CD8-positive, alpha-beta memory T cell (primary cell): Measurements from ENCODE around the gene SREK1IP1. TPM values are rescaled to one million over a fixed set of nuclear protein-coding genes. Genes with fewer than 3 reads are reported as not detected.
"Not testable (repeated sequence)": the region's sequence is repeated elsewhere in the genome, so short reads cannot be mapped to it uniquely, and the experiment has no call there.

Source experiments
- CTCF ChIA-PET: fragments of 350-600 bp; sonication (Branson Sonifier 250); formaldehyde crosslinking; loops from one replicate; lab custom pipeline; 2021; ENCODE audit warnings: antibody characterized with exemption; lab: Charles Lee
- POLR2A ChIA-PET: fragments of 350-600 bp; sonication (Branson Sonifier 250); formaldehyde crosslinking; loops from one replicate; lab custom pipeline; 2021; ENCODE audit warnings: antibody characterized with exemption; lab: Charles Lee
- DNase-seq, 5 donors: peaks; one replicate each; pipeline versions ENCODE4 v3.0.0 to v3.0.0-alpha.2; 2020 to 2022; ENCODE audit warnings: mixed read lengths in 1 of 5
- H3K27ac ChIP-seq: one replicate; pipeline ENCODE4 v1.7.0; 2013; ENCODE audit warnings: low read depth, mild to moderate bottlenecking, low read length, moderate library complexity
- H3K27me3 ChIP-seq: 2 replicates; pipeline ENCODE4 v1.7.0; 2013; ENCODE audit warnings: low read length, mild to moderate bottlenecking; ENCODE audit not compliant: insufficient read depth, poor library complexity, severe bottlenecking
- H3K36me3 ChIP-seq: 2 replicates; pipeline ENCODE4 v1.7.0; 2013; ENCODE audit warnings: mild to moderate bottlenecking, low read length, moderate library complexity; ENCODE audit not compliant: insufficient read depth
- H3K4me1 ChIP-seq: 2 replicates; pipeline ENCODE4 v1.7.0; 2013; ENCODE audit warnings: mild to moderate bottlenecking, low read length, moderate library complexity; ENCODE audit not compliant: insufficient read depth
- H3K4me3 ChIP-seq: 2 replicates; pipeline ENCODE4 v1.7.0; 2013; ENCODE audit warnings: mild to moderate bottlenecking, low read length
- H3K9me3 ChIP-seq: 2 replicates; pipeline ENCODE4 v1.7.0; 2013; ENCODE audit warnings: mild to moderate bottlenecking, low read length
- H3K27ac Mint-ChIP-seq, 8 donors: one replicate each; pipeline ENCODE4 v1.8.0; 2020 to 2021; ENCODE audit warnings: mixed read lengths in 8 of 8, mild to moderate bottlenecking in 6 of 8, inconsistent platforms in 3 of 8, moderate library complexity in 3 of 8
- H3K27me3 Mint-ChIP-seq, 2 donors: one replicate each; pipeline ENCODE4 v1.8.0; 2020 to 2021; ENCODE audit warnings: mixed read lengths in 2 of 2, mild to moderate bottlenecking in 1 of 2, moderate library complexity in 1 of 2
- H3K36me3 Mint-ChIP-seq, 3 donors: one replicate each; pipeline ENCODE4 v1.8.0; 2020 to 2021; ENCODE audit warnings: mixed read lengths in 3 of 3, inconsistent platforms in 1 of 3, mild to moderate bottlenecking in 1 of 3
- H3K4me1 Mint-ChIP-seq, 3 donors: one replicate each; pipeline ENCODE4 v1.8.0; 2020 to 2021; ENCODE audit warnings: mixed read lengths in 3 of 3, inconsistent platforms in 1 of 3, mild to moderate bottlenecking in 1 of 3
- H3K4me3 Mint-ChIP-seq, 7 donors: one replicate each; pipeline ENCODE4 v1.8.0; 2020 to 2021; ENCODE audit warnings: mixed read lengths in 7 of 7, mild to moderate bottlenecking in 6 of 7, moderate library complexity in 4 of 7, inconsistent platforms in 2 of 7
- H3K9me3 Mint-ChIP-seq, 5 donors: one replicate each; pipeline ENCODE4 v1.8.0; 2020 to 2022; ENCODE audit warnings: mixed read lengths in 5 of 5, mild to moderate bottlenecking in 3 of 5, moderate library complexity in 2 of 5, inconsistent platforms in 1 of 5
- polyA plus RNA-seq: library from polyadenylated mRNA; unstranded; fragments of 300-500 nt; fragmentation: Illumina TruSeq; gene quantifications from one replicate; pipeline ENCODE4 v1.2.3, GENCODE V29; 2021
- total RNA-seq, 2 experiments: library from RNA; stranded (reverse); gene quantifications; one replicate each; pipeline ENCODE4 v1.2.3, GENCODE V29; 2021

The SREK1IP1 gene
- total and polyA plus RNA-seq, 3 experiments from 2014 or later, result 27.3 to 28.2 (median 27.7) TPM

GRCh38 chr5:64742411-64742810, 26.1 kb downstream of the SREK1IP1 start:
- Mint-ChIP-seq H3K9me3 (no peaks in the 10 kb centered on the region), H3K36me3 (peaks cover 5 to 42% (median 15%) of the 10 kb centered on the region in 3 donors), H3K4me3 (no peak overlapping the region), H3K27ac (no peak overlapping the region), H3K27me3 (no peaks in the 10 kb centered on the region), H3K4me1 (peaks cover 9 to 23% (median 14%) of the 10 kb centered on the region in 3 donors)
- Histone ChIP-seq H3K4me1 (no peaks in the 10 kb centered on the region), H3K27ac (no peak overlapping the region), H3K4me3 (no peak overlapping the region), H3K27me3 (no peaks in the 10 kb centered on the region), H3K36me3 (no peaks in the 10 kb centered on the region), H3K9me3 (no peaks in the 10 kb centered on the region)
- CTCF ChIA-PET, result no interaction called here
- DNase-seq, result no peak
- POLR2A ChIA-PET, result no interaction called here

GRCh38 chr5:64727150-64727549, 41.3 kb downstream of the SREK1IP1 start:
- H3K36me3 Mint-ChIP-seq, result peaks cover 9 to 61% (median 24%) of the 10 kb centered on the region in 3 donors
- POLR2A ChIA-PET, result no interaction called here
- H3K4me1 Mint-ChIP-seq, result peaks cover 0 to 20% (median 6%) of the 10 kb centered on the region in 3 donors
- DNase-seq, result no peak
- no peak overlapping the region for H3K27ac Mint-ChIP-seq
- H3K9me3 ChIP-seq, result no peaks in the 10 kb centered on the region
- no peaks in the 10 kb centered on the region for H3K27me3 Mint-ChIP-seq
- no peaks in the 10 kb centered on the region for H3K27me3 ChIP-seq
- peaks cover 10% of the 10 kb centered on the region for H3K36me3 ChIP-seq
- H3K4me3 ChIP-seq, result no peak overlapping the region
- CTCF ChIA-PET, result no interaction called here
- H3K9me3 Mint-ChIP-seq, result no peaks in the 10 kb centered on the region
- H3K4me3 Mint-ChIP-seq, result no peak overlapping the region
- H3K27ac ChIP-seq, result no peak overlapping the region
- H3K4me1 ChIP-seq, result no peaks in the 10 kb centered on the region

- no peaks in the 10 kb centered on the region for H3K27me3 Mint-ChIP-seq
- ChIA-PET POLR2A (no interaction called here), CTCF (no interaction called here)
- H3K4me3 Mint-ChIP-seq, result no peak overlapping the region
- Histone ChIP-seq H3K9me3 (no peaks in the 10 kb centered on the region), H3K27me3 (no peaks in the 10 kb centered on the region), H3K4me3 (no peak overlapping the region), H3K4me1 (no peaks in the 10 kb centered on the region), H3K36me3 (peaks cover 9% of the 10 kb centered on the region), H3K27ac (no peak overlapping the region)
- H3K9me3 Mint-ChIP-seq, result no peaks in the 10 kb centered on the region
- peaks cover 4 to 40% (median 16%) of the 10 kb centered on the region in 3 donors for H3K36me3 Mint-ChIP-seq
- H3K4me1 Mint-ChIP-seq, result no peaks in the 10 kb centered on the region
- DNase-seq, result no peak
- H3K27ac Mint-ChIP-seq, result no peak overlapping the region
These were observed 45.9 kb downstream of the SREK1IP1 start for GRCh38 chr5:64722588-64722987.

GRCh38 chr5:64714495-64714894, 54.0 kb downstream of the SREK1IP1 start:
- H3K27me3 Mint-ChIP-seq, CTCF ChIA-PET, DNase-seq, H3K9me3 Mint-ChIP-seq, H3K4me3 ChIP-seq, POLR2A ChIA-PET, H3K36me3 ChIP-seq, H3K27ac Mint-ChIP-seq, H3K27ac ChIP-seq, H3K9me3 ChIP-seq, H3K4me1 ChIP-seq, H3K4me3 Mint-ChIP-seq, H3K36me3 Mint-ChIP-seq, H3K27me3 ChIP-seq, H3K4me1 Mint-ChIP-seq: not testable (repeated sequence)

- Mint-ChIP-seq H3K27me3 (peaks cover 7 to 29% of the 10 kb centered on the region in 2 donors), H3K27ac (no peak overlapping the region), H3K9me3 (peaks cover 0 to 3% (median 0%) of the 10 kb centered on the region in 5 donors), H3K36me3 (no peaks in the 10 kb centered on the region), H3K4me1 (no peaks in the 10 kb centered on the region), H3K4me3 (no peak overlapping the region)
- Histone ChIP-seq H3K27ac (no peak overlapping the region), H3K36me3 (no peaks in the 10 kb centered on the region), H3K4me3 (no peak overlapping the region), H3K27me3 (no peaks in the 10 kb centered on the region), H3K9me3 (no peaks in the 10 kb centered on the region), H3K4me1 (no peaks in the 10 kb centered on the region)
- ChIA-PET CTCF (no interaction called here), POLR2A (no interaction called here)
- DNase-seq, result no peak
These were observed 61.3 kb downstream of the SREK1IP1 start for GRCh38 chr5:64707191-64707590.

GRCh38 chr5:64706074-64706473, 62.4 kb downstream of the SREK1IP1 start:
- H3K4me3 Mint-ChIP-seq, H3K4me3 ChIP-seq, H3K27ac Mint-ChIP-seq, H3K27ac ChIP-seq, H3K4me1 Mint-ChIP-seq, H3K36me3 ChIP-seq, H3K4me1 ChIP-seq, POLR2A ChIA-PET, CTCF ChIA-PET, H3K9me3 Mint-ChIP-seq, DNase-seq, H3K36me3 Mint-ChIP-seq, H3K9me3 ChIP-seq, H3K27me3 ChIP-seq: not testable (repeated sequence)
- H3K27me3 Mint-ChIP-seq, result peaks cover 7 to 33% of the 10 kb centered on the region in 2 donors

- CTCF ChIA-PET, result no interaction called here
- Mint-ChIP-seq H3K4me1 (no peaks in the 10 kb centered on the region), H3K27me3 (peaks cover 12 to 36% of the 10 kb centered on the region in 2 donors), H3K36me3 (peaks cover 0 to 3% (median 0%) of the 10 kb centered on the region in 3 donors), H3K9me3 (peaks cover 7 to 17% (median 11%) of the 10 kb centered on the region in 5 donors), H3K4me3 (no peak overlapping the region), H3K27ac (no peak overlapping the region)
- no peaks in the 10 kb centered on the region for H3K36me3 ChIP-seq
- no peaks in the 10 kb centered on the region for H3K4me1 ChIP-seq
- H3K9me3 ChIP-seq, result no peaks in the 10 kb centered on the region
- H3K27me3 ChIP-seq, result no peaks in the 10 kb centered on the region
- H3K27ac ChIP-seq, result no peak overlapping the region
- POLR2A ChIA-PET, result no interaction called here
- no peak for DNase-seq
- no peak overlapping the region for H3K4me3 ChIP-seq
These were observed 67.7 kb downstream of the SREK1IP1 start for GRCh38 chr5:64700765-64701164.

- Mint-ChIP-seq H3K27me3 (peaks cover 12 to 32% of the 10 kb centered on the region in 2 donors), H3K9me3 (peaks cover 12 to 22% (median 20%) of the 10 kb centered on the region in 5 donors)
- POLR2A ChIA-PET, H3K9me3 ChIP-seq, H3K27ac Mint-ChIP-seq, H3K4me1 Mint-ChIP-seq, H3K27ac ChIP-seq, H3K4me1 ChIP-seq, H3K4me3 ChIP-seq, H3K4me3 Mint-ChIP-seq, CTCF ChIA-PET, DNase-seq, H3K36me3 ChIP-seq, H3K36me3 Mint-ChIP-seq, H3K27me3 ChIP-seq: not testable (repeated sequence)
These were observed 72.1 kb downstream of the SREK1IP1 start for GRCh38 chr5:64696414-64696813.

GRCh38 chr5:64693636-64694035, 74.9 kb downstream of the SREK1IP1 start:
- POLR2A ChIA-PET, result no interaction called here
- H3K27ac Mint-ChIP-seq, result peak overlapping the region in 1 of 8 donors; percentile 11
- DNase-seq, result no peak

More at GRCh38 chr5:64693636-64694035, 74.9 kb downstream of the SREK1IP1 start:
- H3K27me3 Mint-ChIP-seq, result peaks cover 14 to 39% of the 10 kb centered on the region in 2 donors
- H3K27ac ChIP-seq, result no peak overlapping the region
- peaks cover 12 to 23% (median 22%) of the 10 kb centered on the region in 5 donors for H3K9me3 Mint-ChIP-seq
- no peaks in the 10 kb centered on the region for H3K27me3 ChIP-seq
- no peak overlapping the region for H3K4me3 ChIP-seq
- H3K4me3 Mint-ChIP-seq, result no peak overlapping the region
- no peaks in the 10 kb centered on the region for H3K4me1 ChIP-seq
- CTCF ChIA-PET, result no interaction called here
- H3K4me1 Mint-ChIP-seq, result peaks cover 6 to 13% (median 8%) of the 10 kb centered on the region in 3 donors
- no peaks in the 10 kb centered on the region for H3K36me3 ChIP-seq
- H3K9me3 ChIP-seq, result no peaks in the 10 kb centered on the region
- peaks cover 0 to 3% (median 0%) of the 10 kb centered on the region in 3 donors for H3K36me3 Mint-ChIP-seq
